GM11168 (cell line): ENCODE measurements around the gene RPL15.
"Not testable (repeated sequence)": the region's sequence is repeated elsewhere in the genome, so short reads cannot be mapped to it uniquely, and the experiment has no call there.

ENCODE experiments used
- in situ Hi-C: fragments of 300-500 bp; cut with MboI; formaldehyde crosslinking; loops from one replicate; pipeline ENCODE4 v1.12.0; 2022; ENCODE audit warnings: low sequenced_read_pairs; ENCODE audit not compliant: unreplicated experiment

The RPL15 gene

DNA sequence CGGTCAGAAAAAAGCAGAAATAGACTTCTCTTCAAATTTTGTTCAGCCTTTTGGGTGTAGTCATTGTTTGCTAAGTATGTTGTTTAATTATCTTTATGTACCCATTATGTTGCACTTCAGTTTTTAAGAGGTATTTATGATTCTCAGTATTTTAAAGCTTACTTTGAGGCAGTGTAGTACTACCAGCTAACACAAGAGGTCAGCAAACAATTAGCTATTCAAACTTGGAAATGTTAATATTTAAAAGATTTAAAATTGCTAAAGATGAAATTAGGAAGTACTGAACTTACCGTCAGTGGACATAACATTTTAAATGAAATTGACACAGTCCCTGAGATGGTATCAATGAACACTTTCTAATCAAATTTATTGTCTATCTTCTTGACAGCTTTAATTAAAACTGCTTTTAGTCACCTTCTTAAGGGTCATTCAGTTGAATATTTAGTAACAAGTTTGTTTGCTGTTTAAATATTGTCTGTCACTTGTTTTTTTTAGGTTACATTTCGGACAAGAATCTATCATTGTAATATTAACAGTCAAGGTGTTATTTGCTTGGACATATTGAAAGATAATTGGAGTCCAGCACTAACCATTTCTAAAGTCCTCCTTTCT, 28.2 kb upstream of the RPL15 start:
- in situ Hi-C loops = no loop called here

DNA sequence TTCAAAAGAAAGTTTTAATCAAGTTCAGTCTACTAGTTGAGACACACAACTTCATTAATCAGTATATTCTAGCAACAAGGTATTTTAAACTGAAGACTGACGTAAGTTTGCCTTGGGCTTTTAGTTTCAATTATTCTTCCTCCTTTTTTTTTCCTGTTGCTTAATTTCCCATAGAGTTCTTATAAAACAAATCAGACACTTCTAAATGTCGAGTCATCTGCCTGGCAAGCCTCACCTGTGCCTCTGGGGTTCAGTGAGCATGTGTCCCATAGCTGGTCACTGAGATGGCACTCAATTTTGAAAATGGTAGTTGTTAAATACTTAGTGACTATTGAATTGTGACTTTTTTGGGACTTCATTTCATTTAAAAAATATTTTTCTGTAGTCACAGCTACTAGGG, 27.5 kb upstream of the RPL15 start:
- in situ Hi-C loops = no loop called here

DNA sequence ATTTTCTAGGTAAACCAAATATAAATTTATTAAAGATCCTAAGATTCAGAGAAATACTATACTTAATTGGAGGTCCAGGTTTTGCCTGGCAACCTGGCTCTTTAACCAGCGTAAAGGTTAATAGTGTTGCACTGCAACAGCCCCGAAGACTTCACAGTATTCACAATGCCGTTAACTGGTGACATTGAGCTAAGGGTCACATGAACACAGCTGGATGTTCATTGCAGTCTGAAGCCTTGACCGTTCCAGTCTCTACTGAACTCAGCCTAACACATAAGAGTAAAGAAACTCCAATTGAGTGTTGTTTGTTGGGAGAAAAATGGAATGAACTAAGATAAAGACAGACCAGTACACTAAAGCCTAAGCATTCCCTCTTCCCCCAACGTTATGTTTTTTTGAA, 27.0 kb upstream of the RPL15 start:
- in situ Hi-C loops = no loop called here

DNA sequence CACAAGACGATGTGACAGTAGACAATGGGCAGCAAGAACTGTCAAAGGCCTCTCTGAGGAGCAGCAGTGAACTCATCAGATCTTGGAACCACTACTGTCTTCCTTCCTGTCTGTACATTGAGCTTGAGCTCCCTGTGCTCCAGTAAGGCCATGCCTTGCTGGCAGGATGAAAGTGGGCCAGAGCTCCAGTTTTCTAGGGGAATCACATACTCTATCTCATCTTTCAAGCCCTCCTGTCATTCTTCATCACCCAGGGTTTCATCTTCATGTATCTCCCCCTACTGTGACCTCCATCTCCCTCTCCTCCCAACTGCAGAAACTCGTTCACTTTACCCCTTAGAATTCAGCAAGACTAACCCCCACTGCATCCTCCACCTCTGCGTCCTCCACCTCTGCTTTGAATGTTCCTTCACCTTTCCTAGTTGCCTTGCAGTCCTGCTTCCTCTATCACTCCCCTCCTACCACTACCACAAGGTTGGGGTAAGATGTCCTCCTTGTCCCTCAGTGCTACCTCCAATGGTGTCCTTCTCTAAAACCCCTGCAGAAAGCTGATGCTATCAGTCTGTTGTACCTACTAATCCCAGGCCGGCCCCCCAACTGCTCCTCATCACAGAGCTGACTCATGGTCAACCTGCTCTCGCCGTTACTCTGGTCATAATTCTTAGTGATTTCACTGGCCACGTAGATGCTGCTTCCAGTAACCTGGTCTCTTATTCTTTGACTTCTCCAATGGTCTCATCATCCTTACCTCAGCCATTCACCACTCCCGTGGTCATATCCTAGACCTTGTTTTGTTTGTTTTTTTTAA, 22.5 kb upstream of the RPL15 start:
- in situ Hi-C loops = no loop called here

DNA sequence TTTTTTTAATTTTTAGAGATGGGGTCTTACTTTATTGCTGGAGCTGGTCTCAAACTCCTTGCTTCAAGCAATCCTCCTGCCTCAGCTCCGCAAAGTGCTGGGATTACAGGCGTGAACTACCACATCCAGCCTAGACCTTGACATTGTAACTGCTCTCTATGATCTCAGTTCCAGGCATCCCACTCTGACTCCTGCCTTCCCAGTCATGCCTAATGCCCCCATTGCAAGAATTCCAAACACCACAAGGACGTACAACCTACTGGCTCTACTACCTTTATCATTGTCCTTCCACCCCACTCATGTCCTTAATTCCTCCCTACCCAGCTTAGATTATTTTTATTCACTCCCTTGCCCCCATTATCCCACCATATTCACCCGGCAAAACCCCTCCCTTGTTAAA, 21.8 kb upstream of the RPL15 start:
- in situ Hi-C loops = no loop called here

DNA sequence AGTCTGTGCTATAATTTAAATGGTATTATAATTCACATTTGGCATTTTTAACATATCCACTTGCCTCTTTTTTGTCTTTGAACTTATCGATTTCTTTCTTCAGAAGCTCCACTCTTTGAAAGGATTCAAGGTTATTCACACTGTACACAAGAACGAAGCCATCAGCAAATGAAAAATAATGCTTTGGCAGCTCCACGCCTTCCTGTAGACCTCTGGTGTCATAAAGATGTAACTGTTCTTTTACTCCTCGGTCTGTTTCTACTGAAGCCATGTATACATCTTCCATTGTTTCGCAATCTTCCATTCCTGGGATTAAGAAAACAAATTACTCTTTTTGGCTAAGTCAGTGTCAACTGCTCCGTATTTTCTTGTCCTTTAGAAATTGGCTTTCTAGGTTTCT, 16.2 kb upstream of the RPL15 start:
- in situ Hi-C loops = no loop called here

DNA sequence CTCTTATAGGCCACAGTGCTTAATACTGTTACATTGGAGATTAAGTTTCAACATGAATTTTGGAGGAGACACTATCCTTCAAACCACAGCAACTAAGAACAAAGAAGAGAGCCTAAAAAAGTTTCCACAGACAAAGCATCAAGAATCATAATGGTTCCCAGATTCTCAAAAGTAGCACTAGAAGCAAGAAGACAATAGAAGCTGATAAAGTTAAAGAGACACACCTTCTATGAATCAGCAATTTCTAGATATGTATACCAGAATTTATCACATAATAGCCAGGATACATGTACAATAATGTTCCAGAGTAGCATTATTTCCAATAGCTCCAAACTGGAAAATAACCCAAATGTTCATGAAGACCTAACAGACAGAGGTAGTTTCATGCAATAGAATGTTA, 12.4 kb upstream of the RPL15 start:
- in situ Hi-C loops = no loop called here

DNA sequence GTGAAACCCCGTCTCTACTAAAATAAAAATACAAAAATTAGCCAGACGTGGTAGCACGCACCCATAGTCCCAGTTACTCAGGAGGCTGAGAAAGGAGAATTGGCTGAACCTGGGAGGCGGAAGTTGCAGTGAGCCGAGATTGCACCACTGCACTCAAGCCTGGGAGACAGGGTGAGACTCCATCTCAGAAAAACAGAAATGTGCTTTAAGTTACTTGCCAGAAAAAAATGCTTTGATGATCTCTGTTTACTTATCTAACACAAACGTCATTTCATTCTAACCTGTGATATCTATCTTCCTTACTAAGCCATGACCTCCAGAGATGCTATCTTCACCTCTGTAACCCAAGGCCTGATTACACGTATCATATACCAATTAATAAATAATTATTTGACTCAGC, 7.6 kb upstream of the RPL15 start:
- in situ Hi-C loops = no loop called here

DNA sequence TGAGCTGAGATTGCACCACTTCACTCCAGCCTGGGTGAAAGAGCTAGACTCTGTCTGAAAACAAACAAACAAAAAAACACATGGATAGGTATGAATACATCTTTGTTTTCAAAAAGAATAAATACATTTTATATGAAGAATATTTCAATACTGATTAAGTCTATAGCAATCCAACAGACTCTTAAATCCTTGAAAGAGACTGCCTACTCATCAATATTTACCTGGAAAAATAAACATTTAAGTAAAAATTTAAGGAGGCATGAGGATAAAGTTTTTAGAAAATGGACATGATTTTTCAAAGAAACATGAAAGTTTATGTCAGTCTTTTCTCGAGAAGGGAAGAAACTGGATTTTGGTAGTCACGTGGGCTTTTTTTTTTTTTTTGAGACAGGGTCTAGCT, 5.5 kb upstream of the RPL15 start:
- in situ Hi-C loops = no loop called here

DNA sequence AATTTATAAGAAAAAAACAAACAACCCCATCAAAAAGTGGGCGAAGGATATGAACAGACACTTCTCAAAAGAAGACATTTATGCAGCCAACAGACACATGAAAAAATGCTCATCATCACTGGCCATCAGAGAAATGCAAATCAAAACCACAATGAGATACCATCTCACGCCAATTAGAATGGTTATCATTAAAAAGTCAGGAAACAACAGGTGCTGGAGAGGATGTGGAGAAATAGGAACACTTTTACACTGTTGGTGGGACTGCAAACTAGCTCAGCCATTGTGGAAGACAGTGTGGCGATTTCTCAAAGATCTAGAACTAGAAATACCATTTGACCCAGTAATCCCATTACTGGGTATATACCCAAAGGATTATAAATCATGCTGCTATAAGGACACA, 4.6 kb upstream of the RPL15 start:
- in situ Hi-C loops = not testable (repeated sequence)

DNA sequence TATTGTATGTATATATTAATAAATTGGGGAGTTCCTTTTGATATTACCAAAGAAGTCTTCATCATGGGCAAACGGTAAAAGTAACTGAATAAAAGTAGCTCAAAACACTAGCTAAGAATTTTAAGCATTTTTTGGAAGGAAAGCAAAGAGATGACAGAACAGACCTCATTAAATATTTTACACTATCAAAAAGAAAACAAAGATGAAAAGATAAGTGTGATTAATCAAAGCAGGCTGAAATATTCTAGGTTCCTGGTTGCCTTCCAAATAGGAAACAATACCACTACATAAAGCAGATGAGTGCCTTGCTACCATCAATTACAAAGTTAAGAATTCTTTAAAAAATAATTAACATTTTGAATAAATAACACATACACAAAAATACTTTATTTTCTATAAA, 3.8 kb upstream of the RPL15 start:
- in situ Hi-C loops = no loop called here

DNA sequence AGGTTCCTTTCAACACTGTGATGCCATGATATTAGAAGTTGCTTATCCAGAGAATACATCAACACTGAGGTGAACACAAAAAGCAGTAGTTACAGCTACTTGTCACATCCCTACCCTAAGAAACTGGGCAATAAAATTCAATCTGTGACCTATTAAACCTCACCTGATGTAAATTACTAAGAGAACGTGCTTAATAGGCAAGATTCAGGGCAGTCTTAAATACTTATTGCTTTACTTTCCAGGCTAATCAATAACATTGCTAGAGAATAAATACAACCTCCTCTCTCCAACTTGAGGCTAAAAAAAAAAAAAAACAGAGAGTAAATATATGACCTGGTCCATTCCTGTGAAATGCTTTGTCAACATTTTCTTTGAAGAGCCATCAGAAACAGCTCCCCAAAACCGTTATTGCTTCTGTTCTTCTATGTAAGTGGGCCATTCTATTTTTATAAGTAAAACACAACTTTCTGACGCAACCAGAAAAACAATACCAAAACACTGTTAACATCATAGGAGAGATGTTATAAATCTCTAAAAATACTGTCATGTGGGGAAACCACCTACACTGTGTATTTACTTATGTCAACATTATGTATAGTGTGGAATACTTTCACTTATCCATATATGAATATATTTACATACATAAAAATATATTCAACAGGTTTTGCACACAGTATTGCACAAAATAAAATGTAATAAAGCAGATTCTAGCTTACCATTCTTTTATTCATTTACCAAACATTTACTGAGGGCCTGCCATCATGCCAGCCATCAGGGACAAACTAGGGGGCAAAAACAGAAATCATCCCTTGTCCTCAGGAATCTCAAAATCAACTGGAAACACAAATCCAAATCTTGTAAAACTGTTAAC, 2.8 kb upstream of the RPL15 start:
- in situ Hi-C loops = no loop called here

DNA sequence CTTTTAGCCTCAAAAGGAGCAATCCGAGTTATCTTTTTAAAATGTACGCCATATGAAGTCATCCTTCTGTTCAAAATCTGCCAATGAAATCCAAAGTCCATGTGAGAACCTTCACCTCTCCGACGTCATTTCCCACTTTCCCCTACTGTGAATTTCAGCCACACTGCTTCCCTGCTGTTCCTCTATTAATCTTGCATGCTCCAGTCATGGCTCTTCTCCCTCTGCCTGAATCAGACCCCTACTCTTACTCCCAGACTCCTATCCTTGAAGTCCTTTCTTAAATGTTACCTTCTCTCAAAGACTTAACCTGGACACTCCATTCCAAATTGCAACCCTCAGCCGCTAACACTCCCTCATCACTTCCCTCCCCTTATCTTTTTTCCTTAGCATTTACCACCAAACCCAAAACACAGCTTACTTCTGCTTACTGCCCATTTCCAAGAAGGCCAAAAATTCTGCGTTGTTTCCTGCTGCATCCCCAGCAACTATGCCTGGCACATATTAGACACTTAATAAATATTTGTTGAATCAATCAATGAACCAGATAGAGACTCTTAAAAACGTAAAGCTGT, 1.3 kb upstream of the RPL15 start:
- in situ Hi-C loops = no loop called here

DNA sequence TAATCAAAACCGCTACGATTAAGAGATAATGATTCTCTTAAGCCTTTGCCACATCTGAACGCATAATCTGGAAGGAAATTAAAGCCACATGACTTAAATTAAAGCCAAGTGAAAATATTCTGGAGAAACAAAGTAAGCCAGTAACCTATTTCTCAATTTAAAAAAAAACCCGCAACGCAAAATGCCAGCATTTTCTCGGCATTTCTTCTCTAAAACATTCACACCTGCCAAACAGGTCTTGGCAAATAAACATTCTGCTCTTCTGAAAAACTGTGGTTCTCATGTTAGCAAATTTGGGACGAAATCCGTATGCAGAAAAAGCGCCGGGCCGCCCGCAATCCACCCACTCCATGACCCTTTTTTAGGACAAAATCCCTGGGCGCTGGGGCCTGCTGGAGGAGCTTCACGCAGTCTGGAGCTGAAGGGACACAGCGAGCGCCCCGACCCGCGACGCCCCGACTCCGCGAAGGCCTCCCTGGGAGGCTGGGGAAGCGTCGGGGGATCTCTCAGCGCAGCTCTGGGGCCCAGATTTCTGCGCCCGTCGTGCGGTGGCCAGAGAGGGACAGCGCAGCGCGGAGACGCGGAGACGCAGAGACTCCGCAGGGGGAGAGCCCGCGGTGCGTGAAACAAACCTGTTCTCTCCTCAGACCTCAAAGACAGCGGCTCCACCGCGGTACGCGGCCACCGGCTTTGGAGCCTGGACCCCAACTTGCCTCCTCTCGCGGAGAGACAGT, 613 bp upstream of the RPL15 start:
- in situ Hi-C loops = no loop called here

DNA sequence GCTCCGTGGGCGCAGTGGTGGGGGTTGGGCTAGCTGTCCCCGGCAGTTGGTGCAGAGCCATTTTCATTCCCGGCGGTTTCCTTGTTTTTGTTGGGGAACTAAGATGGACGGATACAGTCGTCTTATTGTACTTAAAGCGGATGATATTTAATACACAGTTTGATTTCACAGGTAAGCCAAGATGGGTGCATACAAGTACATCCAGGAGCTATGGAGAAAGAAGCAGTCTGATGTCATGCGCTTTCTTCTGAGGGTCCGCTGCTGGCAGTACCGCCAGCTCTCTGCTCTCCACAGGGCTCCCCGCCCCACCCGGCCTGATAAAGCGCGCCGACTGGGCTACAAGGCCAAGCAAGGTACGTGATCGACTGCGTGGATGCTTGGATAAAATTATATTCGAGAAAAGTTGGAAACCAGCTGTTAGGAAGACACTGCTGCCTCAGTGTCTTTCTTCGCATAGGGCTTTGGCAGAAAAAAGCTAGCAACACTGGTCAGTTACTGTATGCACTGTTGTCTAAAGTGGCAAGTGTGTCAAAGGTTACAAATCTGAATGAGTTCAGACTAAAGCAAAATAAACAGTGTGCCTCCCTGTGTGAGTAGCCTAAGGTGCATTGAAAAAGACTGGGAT, 859 bp downstream of the RPL15 start:
- in situ Hi-C loops = not testable (repeated sequence)

DNA sequence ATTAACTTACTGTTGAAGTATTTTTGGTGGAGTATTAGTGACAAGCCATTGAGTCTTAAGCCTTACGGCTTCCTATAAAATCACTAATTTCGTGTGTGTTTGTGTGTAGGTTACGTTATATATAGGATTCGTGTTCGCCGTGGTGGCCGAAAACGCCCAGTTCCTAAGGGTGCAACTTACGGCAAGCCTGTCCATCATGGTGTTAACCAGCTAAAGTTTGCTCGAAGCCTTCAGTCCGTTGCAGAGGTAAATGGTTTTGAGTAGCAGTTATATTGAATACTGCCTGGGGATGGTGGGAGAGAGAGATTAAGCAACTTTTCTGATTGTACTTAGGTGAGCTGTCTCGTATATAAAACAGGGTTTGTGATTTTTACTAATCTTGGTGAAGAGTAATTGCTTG, 1.4 kb downstream of the RPL15 start:
- in situ Hi-C loops = not testable (repeated sequence)

DNA sequence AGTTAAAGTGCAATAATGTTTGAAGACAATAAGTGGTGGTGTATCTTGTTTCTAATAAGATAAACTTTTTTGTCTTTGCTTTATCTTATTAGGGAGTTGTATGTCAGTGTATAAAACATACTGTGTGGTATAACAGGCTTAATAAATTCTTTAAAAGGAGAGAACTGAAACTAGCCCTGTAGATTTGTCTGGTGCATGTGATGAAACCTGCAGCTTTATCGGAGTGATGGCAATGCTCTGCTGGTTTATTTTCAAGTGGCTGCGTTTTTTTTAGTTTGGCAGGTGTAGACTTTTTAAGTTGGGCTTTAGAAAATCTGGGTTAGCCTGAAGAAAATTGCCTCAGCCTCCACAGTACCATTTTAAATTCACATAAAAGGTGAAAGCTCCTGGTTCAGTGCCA, 2.7 kb downstream of the RPL15 start:
- in situ Hi-C loops = no loop called here

DNA sequence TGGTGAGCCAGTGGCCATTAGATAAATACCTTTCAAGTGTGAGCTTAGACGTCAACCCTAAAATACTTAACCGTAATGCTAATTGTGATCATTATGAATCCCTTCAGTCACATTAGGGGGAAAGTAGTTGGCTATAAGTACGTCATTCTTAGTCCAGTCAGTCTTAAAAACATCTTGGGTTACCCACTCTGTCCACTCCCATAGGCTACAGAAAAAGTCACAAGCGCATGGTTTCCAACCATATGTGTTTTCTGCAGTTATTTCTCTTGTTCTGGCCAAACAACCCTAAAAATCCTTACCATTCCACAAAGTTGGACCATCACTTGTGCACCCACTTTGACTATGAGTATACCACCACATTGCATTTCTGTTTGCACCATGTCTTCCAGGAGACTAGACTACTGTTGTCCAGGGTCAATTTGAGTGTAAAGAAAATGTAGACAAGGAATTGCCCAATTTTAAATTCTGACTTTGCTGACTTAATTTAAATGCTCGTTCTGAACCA, 3.3 kb downstream of the RPL15 start:
- in situ Hi-C loops = no loop called here

DNA sequence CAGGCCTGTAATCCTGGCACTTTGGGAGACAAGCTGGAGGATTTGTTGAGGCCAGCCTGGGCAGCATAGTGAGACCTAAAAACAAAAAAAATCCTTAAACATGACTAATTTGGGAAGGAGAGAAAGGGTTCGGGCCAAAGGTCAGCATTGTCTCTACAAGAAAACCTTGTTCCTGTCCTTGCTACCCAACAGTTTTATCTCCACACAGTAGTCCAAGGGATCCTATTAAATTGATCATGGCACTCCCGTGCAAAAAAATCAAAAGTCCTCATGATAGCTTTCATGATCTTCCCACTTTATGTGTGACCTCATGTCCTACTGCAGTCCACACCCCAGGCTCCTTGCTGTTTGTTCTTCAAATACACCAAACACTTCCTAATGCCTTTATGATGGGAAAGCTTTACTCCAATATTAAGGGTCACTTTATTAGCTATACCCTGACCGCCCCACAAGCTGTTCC, 4.2 kb downstream of the RPL15 start:
- in situ Hi-C loops = no loop called here
